Lower leg skin (tissue), 3 donors: ENCODE results near the gene ABCC2.
"Not testable (repeated sequence)": the region's sequence is repeated elsewhere in the genome, so short reads cannot be mapped to it uniquely, and the experiment has no call there.

Experiments
- CTCF ChIP-seq, 3 donors: fragments of 450-650 bp; IDR thresholded peaks; one replicate each; pipeline ENCODE4 v1.5.1; 2016; ENCODE audit warnings: antibody characterized with exemption in 3 of 3, mild to moderate bottlenecking in 3 of 3, moderate library complexity in 2 of 3
- POLR2A ChIP-seq, 2 donors: fragments of 450-650 bp; IDR thresholded peaks; one replicate each; pipeline ENCODE4 v1.6.1; 2016 to 2017; ENCODE audit warnings: antibody characterized with exemption in 2 of 2, mild to moderate bottlenecking in 1 of 2, moderate library complexity in 1 of 2

GRCh38 chr10:99734111-99734510, 48.3 kb upstream of the ABCC2 start:
- not testable (repeated sequence) for TF ChIP-seq CTCF, POLR2A (IDR thresholded peaks at IDR 0.05)
